ENCODE measurements around the gene EXOC3.

Gene EXOC3

DNA sequence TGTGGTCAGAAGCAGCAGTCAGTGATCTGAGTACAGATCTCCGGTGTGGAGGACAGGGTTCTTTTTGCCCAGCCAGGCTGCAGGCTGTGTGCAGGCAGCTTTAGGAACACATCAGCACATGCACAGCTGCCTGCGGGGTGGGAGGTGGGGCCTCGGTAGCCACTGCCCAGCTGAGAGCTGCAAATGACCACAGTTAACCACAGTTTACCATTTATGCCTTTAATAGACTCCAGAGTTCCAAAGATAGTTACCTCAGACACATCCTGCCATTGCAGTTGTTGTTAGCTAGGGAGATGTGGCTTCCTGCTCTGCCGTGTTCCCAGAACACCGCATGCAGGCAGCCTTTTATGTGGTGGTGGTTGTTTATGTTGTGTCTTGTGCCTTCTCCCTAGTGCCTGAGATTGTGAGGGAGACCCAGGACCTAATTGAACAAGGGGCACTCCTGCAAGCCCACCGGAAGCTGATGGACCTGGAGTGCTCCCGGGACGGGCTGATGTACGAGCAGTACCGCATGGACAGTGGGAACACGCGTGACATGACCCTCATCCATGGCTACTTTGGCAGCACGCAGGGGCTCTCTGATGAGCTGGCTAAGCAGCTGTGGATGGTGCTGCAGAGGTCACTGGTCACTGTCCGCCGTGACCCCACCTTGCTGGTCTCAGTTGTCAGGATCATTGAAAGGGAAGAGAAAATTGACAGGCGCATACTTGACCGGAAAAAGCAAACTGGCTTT is 10.2 kb downstream of the EXOC3 start:
- H3K27ac ChIP-seq (ENCODE audit: low read depth, low read length) = no peak overlapping the region
- H4K5ac ChIP-seq (ENCODE audit: low read length) = no peak overlapping the region
- H3K79me2 ChIP-seq (ENCODE audit: control insufficient read depth, insufficient read depth, low read length) = no peaks in the 10 kb centered on the region
- H3K18ac ChIP-seq (ENCODE audit: low read length) = no peak overlapping the region
- no peak overlapping the region for H2AK5ac ChIP-seq (ENCODE audit: low read length)
- H3K4me2 ChIP-seq (ENCODE audit: low read length) = no peak overlapping the region
- H3K27me3 ChIP-seq (ENCODE audit: insufficient read depth, low read length, poor library complexity) = no peaks in the 10 kb centered on the region
- no peak overlapping the region for H2BK15ac ChIP-seq (replicated peaks; ENCODE audit: low read depth)
- no peak overlapping the region for H4K8ac ChIP-seq (ENCODE audit: low read depth, low read length)
- no peak overlapping the region for H3K9ac ChIP-seq (ENCODE audit: low read length)
- H3K4ac ChIP-seq (ENCODE audit: low read depth, low read length) = no peak overlapping the region
- WGBS (ENCODE audit: extremely low coverage, insufficient coverage, low lambda C conversion rate) = no CpG with 5 or more reads among the region's 17 CpGs
- H3K56ac ChIP-seq (ENCODE audit: low read length) = no peak overlapping the region
- H3K4me3 ChIP-seq (ENCODE audit: low read length) = no peak overlapping the region
- peaks cover 3% of the 10 kb centered on the region for H3K36me3 ChIP-seq (ENCODE audit: control insufficient read depth, insufficient read depth, low read length)
- no peak overlapping the region for H2BK5ac ChIP-seq (ENCODE audit: low read length)
- DNase-seq = no peak
- H3K79me1 ChIP-seq (ENCODE audit: low read length) = peaks cover 3% of the 10 kb centered on the region
- H3K4me1 ChIP-seq (ENCODE audit: control insufficient read depth, low read depth, low read length) = no peaks in the 10 kb centered on the region
- H2BK120ac ChIP-seq (ENCODE audit: low read depth, low read length) = no peak overlapping the region
- no peak overlapping the region for H3K23ac ChIP-seq (ENCODE audit: low read length)

- no CpG with 5 or more reads among the region's 16 CpGs for WGBS (ENCODE audit: extremely low coverage, insufficient coverage, low lambda C conversion rate)
- H3K4me1 ChIP-seq (ENCODE audit: control insufficient read depth, low read depth, low read length) = no peaks in the 10 kb centered on the region
Measured at GRCh38 chr5:453725-454481, 10.9 kb downstream of the EXOC3 start.

DNA sequence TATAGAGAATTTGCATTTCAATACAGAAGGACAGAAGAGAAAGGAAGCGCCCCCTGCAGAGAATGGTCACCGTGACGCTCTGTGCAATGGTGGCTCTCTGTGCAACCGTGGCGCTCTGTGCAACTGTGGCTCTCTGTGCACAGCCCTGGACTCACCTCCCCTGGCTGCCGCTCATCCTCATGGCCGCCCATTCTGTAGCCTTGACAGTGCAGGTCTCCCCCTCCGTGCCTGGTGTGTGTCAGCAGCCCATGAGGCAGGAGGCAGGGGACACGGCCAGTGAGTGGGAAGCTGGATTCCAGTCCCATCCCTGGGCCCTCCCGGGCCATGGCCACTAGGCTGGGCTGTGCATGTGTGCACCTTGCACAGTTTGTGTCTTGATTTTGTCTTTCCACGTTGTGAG is 12.0 kb downstream of the EXOC3 start:
- H3K18ac ChIP-seq (ENCODE audit: low read length) = no peak overlapping the region
- H2BK120ac ChIP-seq (ENCODE audit: low read depth, low read length) = no peak overlapping the region
- H3K4ac ChIP-seq (ENCODE audit: low read depth, low read length) = no peak overlapping the region
- H3K79me2 ChIP-seq (ENCODE audit: control insufficient read depth, insufficient read depth, low read length) = no peaks in the 10 kb centered on the region
- no peak overlapping the region for H3K23ac ChIP-seq (ENCODE audit: low read length)
- H4K8ac ChIP-seq (ENCODE audit: low read depth, low read length) = no peak overlapping the region
- H3K36me3 ChIP-seq (ENCODE audit: control insufficient read depth, insufficient read depth, low read length) = no peaks in the 10 kb centered on the region
- no peak for DNase-seq
- no peaks in the 10 kb centered on the region for H3K27me3 ChIP-seq (ENCODE audit: insufficient read depth, low read length, poor library complexity)
- H3K56ac ChIP-seq (ENCODE audit: low read length) = peak overlapping the region; percentile 6
- H3K4me2 ChIP-seq (ENCODE audit: low read length) = no peak overlapping the region
- H3K4me1 ChIP-seq (ENCODE audit: control insufficient read depth, low read depth, low read length) = no peaks in the 10 kb centered on the region
- no peak overlapping the region for H3K9ac ChIP-seq (ENCODE audit: low read length)
- H3K27ac ChIP-seq (ENCODE audit: low read depth, low read length) = no peak overlapping the region
- no peak overlapping the region for H3K4me3 ChIP-seq (ENCODE audit: low read length)
- no peak overlapping the region for H2AK5ac ChIP-seq (ENCODE audit: low read length)
- H2BK5ac ChIP-seq (ENCODE audit: low read length) = no peak overlapping the region
- no peak overlapping the region for H4K5ac ChIP-seq (ENCODE audit: low read length)
- no CpG with 5 or more reads among the region's 11 CpGs for WGBS (ENCODE audit: extremely low coverage, insufficient coverage, low lambda C conversion rate)
- no peak overlapping the region for H2BK15ac ChIP-seq (replicated peaks; ENCODE audit: low read depth)
- peaks cover 3% of the 10 kb centered on the region for H3K79me1 ChIP-seq (ENCODE audit: low read length)

More at GRCh38 chr5:453725-454481, 10.9 kb downstream of the EXOC3 start:
- H4K8ac ChIP-seq (ENCODE audit: low read depth, low read length) = no peak overlapping the region
- H2BK5ac ChIP-seq (ENCODE audit: low read length) = no peak overlapping the region
- H3K27ac ChIP-seq (ENCODE audit: low read depth, low read length) = no peak overlapping the region
- no peak for DNase-seq
- H3K79me1 ChIP-seq (ENCODE audit: low read length) = peaks cover 3% of the 10 kb centered on the region
- no peak overlapping the region for H3K9ac ChIP-seq (ENCODE audit: low read length)
- H3K23ac ChIP-seq (ENCODE audit: low read length) = no peak overlapping the region
- H3K56ac ChIP-seq (ENCODE audit: low read length) = no peak overlapping the region
- no peaks in the 10 kb centered on the region for H3K79me2 ChIP-seq (ENCODE audit: control insufficient read depth, insufficient read depth, low read length)
- H2AK5ac ChIP-seq (ENCODE audit: low read length) = no peak overlapping the region
- H3K36me3 ChIP-seq (ENCODE audit: control insufficient read depth, insufficient read depth, low read length) = no peaks in the 10 kb centered on the region
- H4K5ac ChIP-seq (ENCODE audit: low read length) = no peak overlapping the region
- no peak overlapping the region for H2BK120ac ChIP-seq (ENCODE audit: low read depth, low read length)
- H3K4me2 ChIP-seq (ENCODE audit: low read length) = no peak overlapping the region
- H3K27me3 ChIP-seq (ENCODE audit: insufficient read depth, low read length, poor library complexity) = no peaks in the 10 kb centered on the region
- H2BK15ac ChIP-seq (replicated peaks; ENCODE audit: low read depth) = no peak overlapping the region
- no peak overlapping the region for H3K4ac ChIP-seq (ENCODE audit: low read depth, low read length)
- no peak overlapping the region for H3K4me3 ChIP-seq (ENCODE audit: low read length)
- no peak overlapping the region for H3K18ac ChIP-seq (ENCODE audit: low read length)

DNA sequence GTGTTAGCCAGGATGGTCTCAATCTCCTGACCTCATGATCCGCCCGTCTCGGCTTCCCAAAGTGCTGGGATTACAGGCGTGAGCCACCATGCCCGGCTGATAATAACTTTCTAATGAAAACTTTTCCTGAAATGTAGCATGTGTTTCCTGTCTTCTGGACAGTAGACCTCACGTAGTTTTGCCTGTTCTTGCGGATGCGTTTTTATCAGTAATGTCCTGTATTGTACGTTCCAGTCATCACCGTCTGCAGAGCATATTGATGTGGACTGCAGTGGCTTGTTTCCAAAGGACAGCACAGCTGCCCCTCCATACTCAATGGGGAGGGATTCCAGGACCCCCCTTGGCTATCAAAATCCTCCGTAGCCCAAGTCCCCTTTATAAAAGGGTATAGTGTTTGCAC is 12.8 kb downstream of the EXOC3 start:
- DNase-seq = no peak
- Histone ChIP-seq H3K27me3 (ENCODE audit: insufficient read depth, low read length, poor library complexity) (no peaks in the 10 kb centered on the region), H3K18ac (ENCODE audit: low read length) (no peak overlapping the region), H3K4ac (ENCODE audit: low read depth, low read length) (no peak overlapping the region), H4K5ac (ENCODE audit: low read length) (no peak overlapping the region), H2BK120ac (ENCODE audit: low read depth, low read length) (no peak overlapping the region), H3K36me3 (ENCODE audit: control insufficient read depth, insufficient read depth, low read length) (no peaks in the 10 kb centered on the region), H3K79me1 (ENCODE audit: low read length) (peaks cover 3% of the 10 kb centered on the region), H3K27ac (ENCODE audit: low read depth, low read length) (no peak overlapping the region), H3K9ac (ENCODE audit: low read length) (no peak overlapping the region), H2BK15ac (replicated peaks; ENCODE audit: low read depth) (no peak overlapping the region), H4K8ac (ENCODE audit: low read depth, low read length) (no peak overlapping the region), H3K23ac (ENCODE audit: low read length) (no peak overlapping the region), H3K4me2 (ENCODE audit: low read length) (no peak overlapping the region), H3K4me3 (ENCODE audit: low read length) (no peak overlapping the region), H3K56ac (ENCODE audit: low read length) (no peak overlapping the region), H3K4me1 (ENCODE audit: control insufficient read depth, low read depth, low read length) (no peaks in the 10 kb centered on the region), H3K79me2 (ENCODE audit: control insufficient read depth, insufficient read depth, low read length) (no peaks in the 10 kb centered on the region), H2AK5ac (ENCODE audit: low read length) (no peak overlapping the region), H2BK5ac (ENCODE audit: low read length) (no peak overlapping the region)
- no CpG with 5 or more reads among the region's 11 CpGs for WGBS (ENCODE audit: extremely low coverage, insufficient coverage, low lambda C conversion rate)

GRCh38 chr5:456351-457194 is 13.6 kb downstream of the EXOC3 start:
- no peak overlapping the region for H3K56ac ChIP-seq (ENCODE audit: low read length)
- no peak overlapping the region for H3K9ac ChIP-seq (ENCODE audit: low read length)
- H3K18ac ChIP-seq (ENCODE audit: low read length) = no peak overlapping the region
- no peak overlapping the region for H2AK5ac ChIP-seq (ENCODE audit: low read length)
- no peak overlapping the region for H2BK15ac ChIP-seq (replicated peaks; ENCODE audit: low read depth)
- no peak overlapping the region for H3K4me3 ChIP-seq (ENCODE audit: low read length)
- WGBS (ENCODE audit: extremely low coverage, insufficient coverage, low lambda C conversion rate) = no CpG with 5 or more reads among the region's 28 CpGs
- H4K5ac ChIP-seq (ENCODE audit: low read length) = no peak overlapping the region
- H4K8ac ChIP-seq (ENCODE audit: low read depth, low read length) = no peak overlapping the region
- H3K36me3 ChIP-seq (ENCODE audit: control insufficient read depth, insufficient read depth, low read length) = no peaks in the 10 kb centered on the region
- no peak overlapping the region for H3K4me2 ChIP-seq (ENCODE audit: low read length)
- no peak for DNase-seq
- H3K4me1 ChIP-seq (ENCODE audit: control insufficient read depth, low read depth, low read length) = no peaks in the 10 kb centered on the region
- no peak overlapping the region for H3K4ac ChIP-seq (ENCODE audit: low read depth, low read length)
- no peak overlapping the region for H2BK120ac ChIP-seq (ENCODE audit: low read depth, low read length)
- no peaks in the 10 kb centered on the region for H3K27me3 ChIP-seq (ENCODE audit: insufficient read depth, low read length, poor library complexity)
- no peak overlapping the region for H3K27ac ChIP-seq (ENCODE audit: low read depth, low read length)
- no peak overlapping the region for H2BK5ac ChIP-seq (ENCODE audit: low read length)
- peaks cover 3% of the 10 kb centered on the region for H3K79me1 ChIP-seq (ENCODE audit: low read length)
- H3K79me2 ChIP-seq (ENCODE audit: control insufficient read depth, insufficient read depth, low read length) = no peaks in the 10 kb centered on the region
- H3K23ac ChIP-seq (ENCODE audit: low read length) = no peak overlapping the region

Measured in mesendoderm (in vitro differentiated cells).